HG03354 (cell line): ENCODE data around the gene BEND3.
"Not testable (repeated sequence)": the region's sequence is repeated elsewhere in the genome, so short reads cannot be mapped to it uniquely, and the experiment has no call there.

Experiments used
- ATAC-seq: cut with Tn5 transposase; IDR thresholded peaks from one replicate; pipeline ENCODE4 v1.9.1; 2021; ENCODE audit warnings: mild to moderate bottlenecking; ENCODE audit not compliant: unreplicated experiment, poor library complexity, severe bottlenecking

Gene BEND3

GRCh38 chr6:107114926-107115694, at the start of gene BEND3:
Gene BEND3, minus strand, starts transcription at chr6:107115515. Its CDS starts 16,230 bp downstream, at chr6:107099285.
- ATAC-seq = peak; percentile 41

- ATAC-seq = not testable (repeated sequence)
These were observed 49.0 kb upstream of the BEND3 start for GRCh38 chr6:107164299-107164698.

GRCh38 chr6:107161521-107161920, 46.2 kb upstream of the BEND3 start:
- no peak for ATAC-seq

- no peak for ATAC-seq
These were observed 41.3 kb upstream of the BEND3 start for GRCh38 chr6:107156617-107157016.

GRCh38 chr6:107154801-107155160, 39.5 kb upstream of the BEND3 start:
- ATAC-seq = no peak

GRCh38 chr6:107154131-107154800, 39.0 kb upstream of the BEND3 start:
- no peak for ATAC-seq

GRCh38 chr6:107152638-107153430, 37.5 kb upstream of the BEND3 start:
- ATAC-seq = no peak

- ATAC-seq = no peak
These were observed 29.4 kb upstream of the BEND3 start for GRCh38 chr6:107144666-107145065.

- ATAC-seq = no peak
These were observed 28.7 kb upstream of the BEND3 start for GRCh38 chr6:107144014-107144413.

- ATAC-seq = no peak
These were observed 25.3 kb upstream of the BEND3 start for GRCh38 chr6:107140581-107140980.

GRCh38 chr6:107136324-107136723, 21.0 kb upstream of the BEND3 start:
- not testable (repeated sequence) for ATAC-seq

GRCh38 chr6:107135048-107135680, 19.8 kb upstream of the BEND3 start:
- ATAC-seq = not testable (repeated sequence)

GRCh38 chr6:107132330-107132954, 17.1 kb upstream of the BEND3 start:
- ATAC-seq = no peak

- ATAC-seq = no peak
These were observed 14.1 kb upstream of the BEND3 start for GRCh38 chr6:107129370-107129925.

GRCh38 chr6:107128577-107128976, 13.3 kb upstream of the BEND3 start:
- no peak for ATAC-seq

- ATAC-seq = no peak
These were observed 12.9 kb upstream of the BEND3 start for GRCh38 chr6:107128175-107128574.

GRCh38 chr6:107125771-107126170, 10.5 kb upstream of the BEND3 start:
- ATAC-seq = no peak

GRCh38 chr6:107124934-107125348, 9.6 kb upstream of the BEND3 start:
- ATAC-seq = peak; percentile 82

GRCh38 chr6:107123501-107123900, 8.2 kb upstream of the BEND3 start:
- ATAC-seq = no peak
